ENCODE data around the gene BAIAP2. TPM values are rescaled to one million over a fixed set of nuclear protein-coding genes. Genes with fewer than 3 reads are reported as not detected.

The BAIAP2 gene
- total and polyA plus RNA-seq, 2 donors, result 8.4 to 23.1 TPM

DNA sequence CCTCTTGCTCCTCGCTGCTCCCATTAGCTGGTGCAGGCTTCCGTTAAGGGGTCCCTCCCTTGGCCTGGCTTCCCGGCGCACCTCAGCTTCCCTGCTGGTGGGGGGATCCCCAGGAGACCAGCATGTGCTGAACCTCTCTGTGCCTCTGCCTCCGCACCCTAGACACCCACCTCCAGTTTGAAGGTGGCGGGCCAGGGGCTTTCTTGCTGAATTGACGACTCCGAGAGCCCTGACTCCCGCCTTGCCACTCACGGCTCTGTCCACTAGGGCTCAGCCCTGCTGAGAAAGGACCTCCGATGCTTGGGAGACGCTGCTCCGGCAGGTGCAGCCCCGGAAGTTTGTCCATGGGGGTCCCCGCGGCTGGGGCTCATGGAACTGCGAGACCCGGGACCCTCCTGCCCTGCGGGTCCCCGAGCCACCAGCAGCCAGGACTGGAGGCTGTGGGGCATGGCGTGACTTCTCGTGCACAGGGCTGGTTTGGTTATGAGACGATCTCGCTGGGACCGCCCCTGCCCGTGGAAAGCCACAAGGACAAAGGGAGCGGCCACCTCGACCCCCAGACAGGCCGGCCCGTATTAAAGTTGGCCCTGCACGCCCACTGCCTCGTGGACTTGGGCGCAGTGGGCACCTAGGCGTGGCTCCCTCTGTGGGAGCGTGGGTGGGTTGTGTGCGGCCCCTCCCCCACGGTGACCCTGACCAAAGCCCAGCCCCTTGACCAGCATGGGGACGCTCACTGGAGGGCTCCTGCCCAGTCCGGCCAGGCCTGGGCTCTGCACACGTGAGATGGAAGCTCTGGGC, 35.2 kb upstream of the BAIAP2 start:
- 98% methylated on average over 40 of the region's 40 CpGs for WGBS
- peaks cover 5 to 13% of the 10 kb centered on the region in 2 donors for H3K4me1 ChIP-seq (ENCODE audit: control insufficient read depth in 2 of 2, insufficient read depth in 2 of 2, low read length in 2 of 2)
- DNase-seq (ENCODE audit: low read depth in 6 of 9, low spot score in 9 of 9), result no peak
- H3K27ac ChIP-seq (ENCODE audit: low read depth in 1 of 2, low read length in 1 of 2), result no peak overlapping the region
- peaks cover 47 to 61% of the 10 kb centered on the region in 2 donors for H3K36me3 ChIP-seq (ENCODE audit: control insufficient read depth in 2 of 2, insufficient read depth in 2 of 2, low read length in 1 of 2)
- H3K9me3 ChIP-seq (ENCODE audit: control insufficient read depth in 2 of 2, insufficient read depth in 1 of 2, low read length in 1 of 2), result no peaks in the 10 kb centered on the region
- H3K27me3 ChIP-seq (ENCODE audit: control insufficient read depth in 2 of 2, insufficient read depth in 1 of 2, low read length in 1 of 2), result peaks cover 14 to 36% of the 10 kb centered on the region in 2 donors
- no peak overlapping the region for H3K4me3 ChIP-seq (ENCODE audit: low read length in 2 of 2)

DNA sequence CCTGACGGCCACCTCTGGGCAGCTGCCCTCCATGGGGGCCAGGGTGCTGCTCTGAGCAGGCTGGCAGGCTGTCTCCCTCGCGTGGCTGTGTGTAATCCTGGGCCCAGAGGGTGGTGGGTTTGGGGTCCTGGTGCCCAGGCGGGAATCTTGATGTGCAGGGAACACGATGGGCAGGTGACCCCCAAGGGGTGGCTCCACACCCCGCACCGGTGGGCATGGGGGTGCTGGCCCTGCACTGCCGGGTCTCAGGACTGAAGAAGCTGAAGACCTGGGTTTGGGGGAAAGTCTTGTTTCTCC, 34.7 kb upstream of the BAIAP2 start:
- no peak overlapping the region for H3K4me3 ChIP-seq (ENCODE audit: low read length in 2 of 2)
- H3K9me3 ChIP-seq (ENCODE audit: control insufficient read depth in 2 of 2, insufficient read depth in 1 of 2, low read length in 1 of 2), result no peaks in the 10 kb centered on the region
- DNase-seq (ENCODE audit: low read depth in 6 of 9, low spot score in 9 of 9), result no peak
- peaks cover 43 to 55% of the 10 kb centered on the region in 2 donors for H3K36me3 ChIP-seq (ENCODE audit: control insufficient read depth in 2 of 2, insufficient read depth in 2 of 2, low read length in 1 of 2)
- WGBS, result 99% methylated on average over 8 of the region's 8 CpGs
- H3K27ac ChIP-seq (ENCODE audit: low read depth in 1 of 2, low read length in 1 of 2), result no peak overlapping the region
- peaks cover 14 to 41% of the 10 kb centered on the region in 2 donors for H3K27me3 ChIP-seq (ENCODE audit: control insufficient read depth in 2 of 2, insufficient read depth in 1 of 2, low read length in 1 of 2)
- H3K4me1 ChIP-seq (ENCODE audit: control insufficient read depth in 2 of 2, insufficient read depth in 2 of 2, low read length in 2 of 2), result peaks cover 5 to 14% of the 10 kb centered on the region in 2 donors

DNA sequence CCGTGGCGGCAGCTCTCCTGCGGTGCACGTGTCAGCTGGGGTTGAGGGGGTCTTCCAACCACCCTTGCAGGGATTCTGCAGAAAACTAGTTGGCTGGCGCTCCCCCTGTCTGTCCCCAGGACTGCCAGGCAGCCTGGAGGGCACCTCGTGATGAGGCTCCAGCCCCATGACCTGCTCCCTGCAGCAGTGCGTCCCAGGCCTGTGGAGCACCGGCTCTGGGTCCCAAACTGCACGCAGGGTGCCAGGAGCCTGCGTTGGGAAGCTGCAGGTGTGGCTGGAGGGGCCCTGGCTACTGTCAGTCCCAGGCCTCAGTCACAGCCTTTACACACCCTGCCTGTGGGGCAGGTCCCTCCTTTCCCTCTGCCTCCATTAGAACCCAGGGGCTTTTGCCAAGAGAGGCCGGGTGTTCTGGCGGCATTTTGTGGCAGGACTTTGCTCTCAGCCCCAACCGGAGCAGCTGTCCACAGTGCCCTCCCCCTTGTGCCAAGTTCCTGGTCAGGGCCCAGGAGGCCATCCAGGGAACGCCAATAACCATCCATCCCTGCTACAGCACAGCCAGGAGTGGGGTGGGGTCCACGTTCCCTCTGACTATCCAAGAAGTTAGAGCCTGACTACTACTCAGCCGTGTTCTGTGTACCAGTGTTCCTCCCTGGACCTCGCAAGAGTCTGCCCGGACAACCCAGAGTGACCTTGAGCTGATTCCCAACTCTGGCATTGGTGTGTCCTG, 34.2 kb upstream of the BAIAP2 start:
- Histone ChIP-seq H3K36me3 (ENCODE audit: control insufficient read depth in 2 of 2, insufficient read depth in 2 of 2, low read length in 1 of 2) (peaks cover 39 to 50% of the 10 kb centered on the region in 2 donors), H3K27ac (ENCODE audit: low read depth in 1 of 2, low read length in 1 of 2) (no peak overlapping the region), H3K9me3 (ENCODE audit: control insufficient read depth in 2 of 2, insufficient read depth in 1 of 2, low read length in 1 of 2) (no peaks in the 10 kb centered on the region), H3K27me3 (ENCODE audit: control insufficient read depth in 2 of 2, insufficient read depth in 1 of 2, low read length in 1 of 2) (peaks cover 14 to 47% of the 10 kb centered on the region in 2 donors), H3K4me3 (ENCODE audit: low read length in 2 of 2) (no peak overlapping the region), H3K4me1 (ENCODE audit: control insufficient read depth in 2 of 2, insufficient read depth in 2 of 2, low read length in 2 of 2) (peaks cover 5 to 14% of the 10 kb centered on the region in 2 donors)
- WGBS, result 96% methylated on average over 18 of the region's 18 CpGs
- no peak for DNase-seq (ENCODE audit: low read depth in 6 of 9, low spot score in 9 of 9)

DNA sequence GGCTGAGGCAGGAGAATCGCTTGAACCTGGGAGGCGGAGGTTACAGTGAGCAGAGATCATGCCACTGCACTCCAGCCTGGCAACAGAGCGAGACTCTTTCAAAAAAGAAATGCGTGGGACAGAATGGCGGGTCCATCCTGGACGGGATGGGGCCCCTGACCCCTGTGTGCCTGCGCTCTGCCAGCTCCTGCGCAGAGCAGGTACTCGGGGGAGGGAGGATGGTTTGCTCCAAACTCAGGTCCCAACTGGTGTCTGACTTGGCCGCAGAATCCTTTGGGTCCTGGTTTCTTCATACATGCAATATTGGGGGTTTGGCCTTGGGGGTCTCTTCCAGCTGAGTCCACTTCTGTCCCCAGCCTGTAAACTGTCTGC, 33.0 kb upstream of the BAIAP2 start:
- no peak overlapping the region for H3K27ac ChIP-seq (ENCODE audit: low read depth in 1 of 2, low read length in 1 of 2)
- 87% methylated on average over 10 of the region's 10 CpGs for WGBS
- no peaks in the 10 kb centered on the region for H3K9me3 ChIP-seq (ENCODE audit: control insufficient read depth in 2 of 2, insufficient read depth in 1 of 2, low read length in 1 of 2)
- no peak overlapping the region for H3K4me3 ChIP-seq (ENCODE audit: low read length in 2 of 2)
- peaks cover 17 to 59% of the 10 kb centered on the region in 2 donors for H3K27me3 ChIP-seq (ENCODE audit: control insufficient read depth in 2 of 2, insufficient read depth in 1 of 2, low read length in 1 of 2)
- peaks cover 29 to 38% of the 10 kb centered on the region in 2 donors for H3K36me3 ChIP-seq (ENCODE audit: control insufficient read depth in 2 of 2, insufficient read depth in 2 of 2, low read length in 1 of 2)
- no peak for DNase-seq (ENCODE audit: low read depth in 6 of 9, low spot score in 9 of 9)
- peaks cover 5 to 14% of the 10 kb centered on the region in 2 donors for H3K4me1 ChIP-seq (ENCODE audit: control insufficient read depth in 2 of 2, insufficient read depth in 2 of 2, low read length in 2 of 2)

DNA sequence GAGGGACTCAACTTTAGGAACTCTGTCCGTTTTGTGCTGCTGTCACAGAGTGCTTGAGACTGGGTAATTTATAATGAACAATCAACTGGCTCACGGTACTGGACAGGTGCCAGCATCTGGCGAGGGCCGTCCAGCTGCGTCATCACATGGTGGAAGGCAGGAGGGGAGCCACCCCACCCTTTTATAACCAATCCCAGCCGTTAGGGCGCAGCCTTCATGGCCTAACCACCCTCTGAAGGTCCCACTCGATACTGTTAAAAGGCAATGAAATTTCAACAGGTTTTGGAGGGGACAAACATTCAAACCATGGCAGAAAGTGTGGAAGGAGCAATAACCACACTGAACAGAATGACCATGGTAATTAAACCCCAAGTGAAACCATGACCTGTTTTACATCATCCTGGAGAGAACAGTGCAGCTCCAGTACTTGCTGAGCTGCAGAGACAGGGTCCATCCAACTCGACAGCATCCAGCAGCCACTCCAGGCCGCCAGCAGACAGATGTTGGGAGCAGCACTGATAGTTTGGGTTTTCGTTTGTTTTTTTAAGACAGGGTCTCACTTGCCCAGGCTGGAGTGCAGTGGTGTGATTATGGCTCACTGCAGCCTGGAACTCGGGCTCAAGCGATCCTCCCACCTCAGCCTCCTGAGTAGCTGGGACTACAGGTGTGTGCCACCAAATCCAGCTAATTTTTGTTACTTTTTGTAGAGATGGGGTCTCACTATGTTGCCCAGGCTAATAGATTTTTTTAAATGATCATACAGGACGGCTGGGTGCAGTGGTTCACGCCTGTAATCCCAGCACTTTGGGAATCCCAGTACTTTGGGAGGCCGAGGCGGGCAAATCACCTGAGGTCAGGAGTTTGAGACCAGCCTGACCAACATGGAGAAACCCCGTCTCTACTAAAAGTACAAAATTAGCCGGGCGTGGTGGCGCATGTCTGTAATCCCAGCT, 32.3 kb upstream of the BAIAP2 start:
- Histone ChIP-seq H3K27me3 (ENCODE audit: control insufficient read depth in 2 of 2, insufficient read depth in 1 of 2, low read length in 1 of 2) (peaks cover 17 to 60% of the 10 kb centered on the region in 2 donors), H3K36me3 (ENCODE audit: control insufficient read depth in 2 of 2, insufficient read depth in 2 of 2, low read length in 1 of 2) (peaks cover 22 to 31% of the 10 kb centered on the region in 2 donors), H3K9me3 (ENCODE audit: control insufficient read depth in 2 of 2, insufficient read depth in 1 of 2, low read length in 1 of 2) (no peaks in the 10 kb centered on the region), H3K4me3 (ENCODE audit: low read length in 2 of 2) (no peak overlapping the region), H3K4me1 (ENCODE audit: control insufficient read depth in 2 of 2, insufficient read depth in 2 of 2, low read length in 2 of 2) (peaks cover 5 to 14% of the 10 kb centered on the region in 2 donors), H3K27ac (ENCODE audit: low read depth in 1 of 2, low read length in 1 of 2) (no peak overlapping the region)
- WGBS, result 56% methylated on average over 21 of the region's 21 CpGs
- DNase-seq (ENCODE audit: low read depth in 6 of 9, low spot score in 9 of 9), result no peak

- H3K9me3 ChIP-seq (ENCODE audit: control insufficient read depth in 2 of 2, insufficient read depth in 1 of 2, low read length in 1 of 2), result no peaks in the 10 kb centered on the region
- H3K36me3 ChIP-seq (ENCODE audit: control insufficient read depth in 2 of 2, insufficient read depth in 2 of 2, low read length in 1 of 2), result peaks cover 11 to 19% of the 10 kb centered on the region in 2 donors
- peak overlapping the region in 1 of 2 donors; percentile 26 for H3K4me3 ChIP-seq (ENCODE audit: low read length in 2 of 2)
- DNase-seq (ENCODE audit: low read depth in 6 of 9, low spot score in 9 of 9), result no peak
- peaks cover 5 to 22% of the 10 kb centered on the region in 2 donors for H3K4me1 ChIP-seq (ENCODE audit: control insufficient read depth in 2 of 2, insufficient read depth in 2 of 2, low read length in 2 of 2)
- no peak overlapping the region for H3K27ac ChIP-seq (ENCODE audit: low read depth in 1 of 2, low read length in 1 of 2)
- peaks cover 17 to 60% of the 10 kb centered on the region in 2 donors for H3K27me3 ChIP-seq (ENCODE audit: control insufficient read depth in 2 of 2, insufficient read depth in 1 of 2, low read length in 1 of 2)
- 4% methylated on average over 72 of the region's 72 CpGs for WGBS
These were observed 31.1 kb upstream of the BAIAP2 start for GRCh38 chr17:81003711-81004475.

GRCh38 chr17:81006891-81007290, 28.1 kb upstream of the BAIAP2 start:
- Histone ChIP-seq H3K27me3 (ENCODE audit: control insufficient read depth in 2 of 2, insufficient read depth in 1 of 2, low read length in 1 of 2) (peaks cover 17 to 51% of the 10 kb centered on the region in 2 donors), H3K9me3 (ENCODE audit: control insufficient read depth in 2 of 2, insufficient read depth in 1 of 2, low read length in 1 of 2) (peaks cover 0 to 14% of the 10 kb centered on the region in 2 donors), H3K36me3 (ENCODE audit: control insufficient read depth in 2 of 2, insufficient read depth in 2 of 2, low read length in 1 of 2) (no peaks in the 10 kb centered on the region), H3K4me3 (ENCODE audit: low read length in 2 of 2) (no peak overlapping the region), H3K4me1 (ENCODE audit: control insufficient read depth in 2 of 2, insufficient read depth in 2 of 2, low read length in 2 of 2) (peaks cover 8 to 36% of the 10 kb centered on the region in 2 donors), H3K27ac (ENCODE audit: low read depth in 1 of 2, low read length in 1 of 2) (no peak overlapping the region)
- 90% methylated on average over 10 of the region's 10 CpGs for WGBS
- DNase-seq (ENCODE audit: low read depth in 6 of 9, low spot score in 9 of 9), result no peak

GRCh38 chr17:81008140-81008539, 26.8 kb upstream of the BAIAP2 start:
- Histone ChIP-seq H3K27me3 (ENCODE audit: control insufficient read depth in 2 of 2, insufficient read depth in 1 of 2, low read length in 1 of 2) (peaks cover 13 to 39% of the 10 kb centered on the region in 2 donors), H3K4me1 (ENCODE audit: control insufficient read depth in 2 of 2, insufficient read depth in 2 of 2, low read length in 2 of 2) (peaks cover 8 to 33% of the 10 kb centered on the region in 2 donors), H3K4me3 (ENCODE audit: low read length in 2 of 2) (no peak overlapping the region), H3K36me3 (ENCODE audit: control insufficient read depth in 2 of 2, insufficient read depth in 2 of 2, low read length in 1 of 2) (no peaks in the 10 kb centered on the region), H3K9me3 (ENCODE audit: control insufficient read depth in 2 of 2, insufficient read depth in 1 of 2, low read length in 1 of 2) (peaks cover 0 to 14% of the 10 kb centered on the region in 2 donors), H3K27ac (ENCODE audit: low read depth in 1 of 2, low read length in 1 of 2) (no peak overlapping the region)
- no peak for DNase-seq (ENCODE audit: low read depth in 6 of 9, low spot score in 9 of 9)
- WGBS, result 95% methylated on average over 11 of the region's 11 CpGs

All from thymus (tissue), 11 donors.